K562 (cell line): ENCODE measurements around the gene ZFAND2B. TPM values are rescaled to one million over a fixed set of nuclear protein-coding genes. Genes with fewer than 3 reads are reported as not detected.

Source experiments
- HINFP ChIP-seq: fragments of 450-650 bp; conservative IDR thresholded peaks from 2 replicates; pipeline ENCODE4 v1.6.1; 2016; ENCODE audit warnings: missing genetic modification characterization, low read depth, mild to moderate bottlenecking, control low read depth, missing compliant biosample characterization
- TGIF2 ChIP-seq: sonication (generic); formaldehyde crosslinking; IDR thresholded peaks from 2 replicates; pipeline ENCODE4 v1.8.1; 2022; ENCODE audit warnings: mild to moderate bottlenecking, missing genetic modification reagents, moderate library complexity
- ZNF740 ChIP-seq, 3 experiments: fragments of 200-800 bp in 1 of 3; sonication (Bioruptor generic) in 1 of 3; sonication (generic) in 1 of 3; formaldehyde crosslinking in 1 of 3; IDR thresholded peaks; 2 replicates each; pipeline versions ENCODE4 v1.6.1 to v1.8.0; 2016 to 2022; ENCODE audit warnings: mild to moderate bottlenecking in 2 of 3, missing compliant biosample characterization in 2 of 3, missing genetic modification characterization in 2 of 3, missing genetic modification reagents in 1 of 3
- polyA plus RNA-seq, 8 experiments: library from polyadenylated mRNA; depleted of rRNA in 4 of 8; stranded (reverse) in 5 of 8; unstranded in 3 of 8; fragments of >200 nt; fragmentation: Nextera tagmentation in 2 of 8; fragmentation: Illumina TruSeq in 1 of 8; extraction: Ambion mirVana in 2 of 8; extraction: Trizol in 1 of 8; gene quantifications; 2 replicates each; pipeline versions ENCODE4 v1.2.1 to v1.2.3, GENCODE V29; 2011 to 2014; ENCODE audit warnings: inconsistent platforms in 1 of 8, missing spikeins in 1 of 8
- total RNA-seq, 7 experiments: library from RNA; depleted of rRNA in 6 of 7; stranded (reverse); fragments of >200 nt in 6 of 7; fragmentation: Illumina TruSeq in 2 of 7; extraction: Trizol in 2 of 7; gene quantifications; 2 replicates each; pipeline versions ENCODE4 v1.2.1 to v1.2.3, GENCODE V29; 2011 to 2021; ENCODE audit warnings: low replicate concordance in 1 of 7

The ZFAND2B gene
- total and polyA plus RNA-seq, 9 of the 15 experiments (the other 6 are each of a cell fraction or from before 2014, with no cell fraction given), result 9.9 to 33.3 (median 26.1) TPM

GRCh38 chr2:219207134-219207883, 727 bp downstream of the ZFAND2B start (continued):
- TF ChIP-seq TGIF2 (CRISPR knock-in tag), result no peak
- TF ChIP-seq HINFP (tag), result no peak
- peak; percentile 12; the same call in 1 of the 2 replicates for TF ChIP-seq ZNF740 (CRISPR knock-in tag; IDR thresholded peaks at IDR 0.05)
- no peak; a peak in 1 of 4 replicates for TF ChIP-seq ZNF740 (tag; IDR thresholded peaks at IDR 0.05)
